H1 (cell line): ENCODE results near the gene LILRB3. TPM values are rescaled to one million over a fixed set of nuclear protein-coding genes. Genes with fewer than 3 reads are reported as not detected.

ENCODE experiments used
- EGR1 ChIP-seq: IDR thresholded peaks from 2 replicates; pipeline ENCODE4 v1.6.1; 2011; ENCODE audit warnings: low read depth, low read length, borderline replicate concordance
- TBP ChIP-seq: IDR thresholded peaks from 2 replicates; pipeline ENCODE4 v1.6.1; 2011; ENCODE audit warnings: low read depth, low read length, improper control_type of control experiment
- polyA plus RNA-seq, 7 experiments: library from polyadenylated mRNA; depleted of rRNA in 3 of 7; stranded (reverse) in 5 of 7; unstranded in 2 of 7; fragments of >200 nt in 5 of 7; fragments of 200-250 nt in 2 of 7; gene quantifications; 1 replicate in 5 of 7; 2 replicates in 1 of 7; 4 replicates in 1 of 7; pipeline versions ENCODE4 v1.2.1 to v1.2.3, GENCODE V29; 2011 to 2013; ENCODE audit warnings: missing spikeins in 2 of 7, mixed read lengths in 2 of 7
- total RNA-seq: library from RNA; stranded (reverse); fragmentation: NEBNext Ultra II Directional; extraction: Animal tissue kit (Norgen Biotek cat#: 25700); gene quantifications from 2 replicates; pipeline ENCODE4 v1.2.1, GENCODE V29; 2021
- TF ChIP-seq, protein P1 (sequence below): IDR thresholded peaks from 2 replicates; pipeline ENCODE4 v1.6.1; 2011; ENCODE audit warnings: low read depth, mild to moderate bottlenecking, low read length; ENCODE audit not compliant: insufficient read depth

The LILRB3 gene
- total and polyA plus RNA-seq, 2 of the 8 experiments (the other 6 are each of a cell fraction or from before 2014, with no cell fraction given) = not detected

DNA sequence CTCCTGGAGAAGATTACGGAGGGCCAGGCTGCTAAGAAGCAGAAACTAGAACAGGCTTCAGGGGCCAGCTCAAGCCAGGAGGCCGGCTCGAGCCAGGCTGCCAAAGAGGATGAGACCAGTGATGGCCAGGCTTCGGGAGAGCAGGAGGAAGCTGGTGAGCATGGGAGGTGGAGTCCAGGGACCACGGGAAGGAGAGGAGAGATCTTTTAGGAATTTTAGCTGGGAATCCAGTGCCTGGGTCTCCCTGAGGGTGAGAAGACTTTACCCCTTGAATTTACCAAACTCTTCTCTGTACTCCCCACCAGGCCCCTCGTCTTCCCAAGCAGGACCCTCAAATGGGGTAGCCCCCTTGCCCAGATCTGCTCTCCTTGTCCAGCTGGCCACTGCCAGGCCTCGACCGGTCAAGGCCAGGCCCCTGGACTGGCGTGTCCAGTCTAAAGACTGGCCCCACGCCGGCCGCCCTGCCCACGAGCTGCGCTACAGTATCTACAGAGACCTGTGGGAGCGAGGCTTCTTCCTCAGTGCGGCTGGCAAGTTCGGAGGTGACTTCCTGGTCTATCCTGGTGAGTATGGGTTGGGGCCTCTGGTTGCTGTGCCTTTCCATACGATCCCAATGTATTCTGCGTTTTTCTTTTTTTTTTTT, 30.9 kb downstream of the LILRB3 start (continued):
- TF ChIP-seq, protein P1, sequence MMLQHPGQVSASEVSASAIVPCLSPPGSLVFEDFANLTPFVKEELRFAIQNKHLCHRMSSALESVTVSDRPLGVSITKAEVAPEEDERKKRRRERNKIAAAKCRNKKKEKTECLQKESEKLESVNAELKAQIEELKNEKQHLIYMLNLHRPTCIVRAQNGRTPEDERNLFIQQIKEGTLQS = no peak
- TF ChIP-seq EGR1 = no peak
- TF ChIP-seq TBP = no peak
